Astrocyte (in vitro differentiated cells and primary cell): ENCODE measurements around the gene CCN6. TPM values are rescaled to one million over a fixed set of nuclear protein-coding genes. Genes with fewer than 3 reads are reported as not detected.
A peak's percentile ranks its signal among the peaks of the same experiment; 100 is the strongest.

Experiments
- DNase-seq: peaks from one replicate; pipeline ENCODE4 v3.0.0-alpha.2; 2010; ENCODE audit warnings: low read depth
- FAIRE-seq: peaks from 2 replicates; lab custom pipeline; 2011; peaks lifted over from hg19 to GRCh38; lab: Jason Lieb, UNC
- H2AFZ ChIP-seq: 2 replicates; pipeline ENCODE4 v1.6.0; 2012; ENCODE audit warnings: low read depth, low read length, inconsistent platforms
- H3K27ac ChIP-seq: 2 replicates; pipeline ENCODE4 v1.5.1; 2011; ENCODE audit warnings: low read depth, low read length, inconsistent platforms
- H3K27me3 ChIP-seq: 2 replicates; pipeline ENCODE4 v1.6.0; 2011; ENCODE audit warnings: low read length, inconsistent platforms; ENCODE audit not compliant: insufficient read depth
- H3K36me3 ChIP-seq: 2 replicates; pipeline ENCODE4 v1.5.1; 2011; ENCODE audit warnings: low read length, inconsistent platforms; ENCODE audit not compliant: insufficient read depth
- H3K4me1 ChIP-seq: 2 replicates; pipeline ENCODE4 v1.5.1; 2011; ENCODE audit warnings: low read length, inconsistent platforms; ENCODE audit not compliant: insufficient read depth
- H3K4me2 ChIP-seq: 2 replicates; pipeline ENCODE4 v1.6.0; 2012; ENCODE audit warnings: low read length, inconsistent platforms
- H3K4me3 ChIP-seq: 2 replicates; pipeline ENCODE4 v1.5.1; 2011; ENCODE audit warnings: low read depth, mild to moderate bottlenecking, low read length, inconsistent platforms; ENCODE audit not compliant: insufficient read depth
- H3K79me2 ChIP-seq: 2 replicates; pipeline ENCODE4 v1.6.0; 2012; ENCODE audit warnings: mild to moderate bottlenecking, low read length, inconsistent platforms; ENCODE audit not compliant: insufficient read depth
- H3K9ac ChIP-seq: 2 replicates; pipeline ENCODE4 v1.6.0; 2012; ENCODE audit warnings: mild to moderate bottlenecking, low read length, inconsistent platforms
- H3K9me3 ChIP-seq: 2 replicates; pipeline ENCODE4 v1.5.1; 2012; ENCODE audit warnings: low read depth, mild to moderate bottlenecking, low read length, inconsistent platforms; ENCODE audit not compliant: insufficient read depth
- H4K20me1 ChIP-seq: 2 replicates; pipeline ENCODE4 v1.6.0; 2012; ENCODE audit warnings: low read length, inconsistent platforms; ENCODE audit not compliant: insufficient read depth
- H3K27ac Mint-ChIP-seq: one replicate; pipeline ENCODE4 v1.8.0; 2021; ENCODE audit warnings: mild to moderate bottlenecking, mixed read lengths; ENCODE audit not compliant: unreplicated experiment
- H3K27me3 Mint-ChIP-seq: one replicate; pipeline ENCODE4 v1.8.0; 2021; ENCODE audit warnings: low read depth, mixed read lengths; ENCODE audit not compliant: unreplicated experiment
- H3K36me3 Mint-ChIP-seq: one replicate; pipeline ENCODE4 v1.8.0; 2021; ENCODE audit warnings: low read depth, mixed read lengths; ENCODE audit not compliant: unreplicated experiment
- H3K4me1 Mint-ChIP-seq: one replicate; pipeline ENCODE4 v1.8.0; 2021; ENCODE audit warnings: low read depth, mixed read lengths; ENCODE audit not compliant: unreplicated experiment
- H3K4me3 Mint-ChIP-seq: one replicate; pipeline ENCODE4 v1.8.0; 2021; ENCODE audit warnings: mild to moderate bottlenecking, moderate library complexity, mixed read lengths; ENCODE audit not compliant: unreplicated experiment
- H3K9me3 Mint-ChIP-seq: one replicate; pipeline ENCODE4 v1.8.0; 2021; ENCODE audit warnings: mild to moderate bottlenecking, mixed read lengths; ENCODE audit not compliant: unreplicated experiment
- CTCF ChIP-seq: IDR thresholded peaks from 2 replicates; pipeline ENCODE4 v1.5.1; 2011; ENCODE audit warnings: low read depth, mild to moderate bottlenecking, inconsistent platforms, low read length, moderate library complexity; ENCODE audit not compliant: insufficient read depth
- EZH2 ChIP-seq: IDR thresholded peaks from 2 replicates; pipeline ENCODE4 v1.6.1; 2012; ENCODE audit warnings: mild to moderate bottlenecking, low read length, inconsistent platforms; ENCODE audit not compliant: insufficient read depth
- total RNA-seq: library from RNA; stranded (reverse); gene quantifications from 2 replicates; pipeline ENCODE4 v1.2.1, GENCODE V29; 2021

CCN6 gene
- total RNA-seq, 1 donor from 2014 or later = not detected

GRCh38 chr6:112114577-112115223 is 60.8 kb downstream of the CCN6 start:
- H3K9ac ChIP-seq = no peak overlapping the region
- no peak overlapping the region for H3K4me2 ChIP-seq
- Mint-ChIP-seq H3K4me3 (no peak overlapping the region), H3K4me1 (peaks cover 17% of the 10 kb centered on the region), H3K9me3 (no peaks in the 10 kb centered on the region), H3K27me3 (no peaks in the 10 kb centered on the region), H3K36me3 (no peaks in the 10 kb centered on the region), H3K27ac (no peak overlapping the region)
- H3K79me2 ChIP-seq = no peaks in the 10 kb centered on the region
- H3K4me3 ChIP-seq = no peak overlapping the region
- H4K20me1 ChIP-seq = no peaks in the 10 kb centered on the region
- no peaks in the 10 kb centered on the region for H3K9me3 ChIP-seq
- no peak overlapping the region for H3K27ac ChIP-seq
- peaks cover 8% of the 10 kb centered on the region for H3K4me1 ChIP-seq
- no peak for DNase-seq
- no peak overlapping the region for H2AFZ ChIP-seq
- peaks cover 16% of the 10 kb centered on the region for H3K36me3 ChIP-seq
- TF ChIP-seq EZH2 = no peak
- no peak for TF ChIP-seq CTCF
- no peak for FAIRE-seq
- no peaks in the 10 kb centered on the region for H3K27me3 ChIP-seq

- Histone ChIP-seq H3K36me3 (peaks cover 20% of the 10 kb centered on the region), H3K9me3 (no peaks in the 10 kb centered on the region), H3K4me2 (no peak overlapping the region), H3K4me1 (peaks cover 8% of the 10 kb centered on the region), H3K27ac (no peak overlapping the region), H3K9ac (no peak overlapping the region), H4K20me1 (no peaks in the 10 kb centered on the region), H2AFZ (no peak overlapping the region), H3K27me3 (no peaks in the 10 kb centered on the region), H3K4me3 (no peak overlapping the region), H3K79me2 (no peaks in the 10 kb centered on the region)
- no peak for DNase-seq
- TF ChIP-seq CTCF (no peak), EZH2 (no peak)
- Mint-ChIP-seq H3K9me3 (no peaks in the 10 kb centered on the region), H3K36me3 (no peaks in the 10 kb centered on the region), H3K27me3 (no peaks in the 10 kb centered on the region), H3K4me3 (no peak overlapping the region), H3K27ac (no peak overlapping the region), H3K4me1 (peaks cover 17% of the 10 kb centered on the region)
- no peak for FAIRE-seq
Measured at GRCh38 chr6:112116221-112116620, 62.3 kb downstream of the CCN6 start.

GRCh38 chr6:112117554-112117953 is 63.6 kb downstream of the CCN6 start:
- peak; percentile 69 for DNase-seq
- H3K27me3 Mint-ChIP-seq = no peaks in the 10 kb centered on the region
- Histone ChIP-seq H3K27me3 (no peaks in the 10 kb centered on the region), H3K4me1 (peaks cover 8% of the 10 kb centered on the region), H3K4me3 (no peak overlapping the region), H2AFZ (no peak overlapping the region), H3K27ac (peak overlapping the region; percentile 3), H3K9me3 (no peaks in the 10 kb centered on the region), H4K20me1 (no peaks in the 10 kb centered on the region), H3K36me3 (peaks cover 27% of the 10 kb centered on the region), H3K79me2 (no peaks in the 10 kb centered on the region), H3K4me2 (peak overlapping the region; percentile 6), H3K9ac (no peak overlapping the region)
- no peak overlapping the region for H3K4me3 Mint-ChIP-seq
- no peak for TF ChIP-seq CTCF
- TF ChIP-seq EZH2 = no peak
- H3K9me3 Mint-ChIP-seq = no peaks in the 10 kb centered on the region
- H3K4me1 Mint-ChIP-seq = peaks cover 17% of the 10 kb centered on the region
- peak overlapping the region; percentile 91 for H3K27ac Mint-ChIP-seq
- FAIRE-seq = no peak
- no peaks in the 10 kb centered on the region for H3K36me3 Mint-ChIP-seq
